ENCODE results near the gene TTC28.
"Not testable (repeated sequence)": the region's sequence is repeated elsewhere in the genome, so short reads cannot be mapped to it uniquely, and the experiment has no call there.

The TTC28 gene

GRCh38 chr22:28600546-28601143, 79.0 kb downstream of the TTC28 start:
- peak; percentile 47 for DNase-seq

DNA sequence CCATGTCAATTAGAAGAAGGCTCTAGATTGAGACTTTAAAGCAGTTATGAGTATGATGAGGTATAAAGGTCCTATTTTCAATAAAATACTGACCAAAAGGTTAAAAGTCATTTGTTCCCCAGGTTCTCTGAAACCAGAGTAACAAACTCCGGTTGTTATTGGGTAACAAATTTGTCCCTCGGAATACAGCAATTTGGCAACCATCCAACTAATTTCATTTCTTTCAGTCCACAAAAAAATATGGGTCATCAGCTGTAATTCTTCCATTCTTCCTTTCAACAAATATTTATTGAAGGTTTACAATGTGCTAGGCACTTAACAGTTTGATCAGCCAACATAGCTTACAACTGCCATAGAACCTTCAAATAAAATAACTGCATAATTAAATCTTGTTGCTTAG, 79.9 kb downstream of the TTC28 start:
- no peak for DNase-seq

GRCh38 chr22:28597665-28598064, 82.0 kb downstream of the TTC28 start:
- DNase-seq = no peak

GRCh38 chr22:28594797-28595462, 84.7 kb downstream of the TTC28 start:
- DNase-seq = peak; percentile 32

DNA sequence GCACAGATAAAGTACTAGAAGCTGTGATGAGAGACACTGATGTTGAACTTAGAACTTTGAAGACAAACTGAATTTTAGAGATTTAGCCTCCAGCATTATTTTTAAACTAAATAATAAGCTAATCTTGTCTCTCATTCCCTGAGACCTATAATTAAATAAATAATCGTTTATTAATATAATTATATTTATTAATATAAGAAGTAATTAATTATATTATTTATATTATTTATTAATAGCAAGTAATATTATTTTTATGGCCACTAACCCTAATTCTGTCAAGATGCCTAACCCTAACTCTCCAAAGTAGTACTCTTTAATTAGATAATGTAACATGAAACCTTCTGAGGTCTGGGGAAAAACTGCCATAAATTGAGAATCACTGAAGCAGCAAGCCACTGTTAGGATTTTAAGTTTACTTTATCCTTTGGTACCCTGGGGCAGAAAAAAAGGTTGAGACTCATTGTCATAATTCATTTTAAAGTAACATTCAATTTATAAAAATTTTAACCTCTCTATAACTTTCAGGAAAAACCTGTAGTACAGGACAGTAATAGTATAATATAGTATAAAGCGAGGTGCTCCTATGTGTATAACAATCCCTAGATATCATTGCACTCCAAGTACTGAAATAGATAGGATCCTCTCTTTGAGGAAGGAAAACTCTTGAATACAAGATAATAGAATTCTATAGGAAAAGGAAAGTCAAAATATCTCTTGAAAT, 85.4 kb downstream of the TTC28 start:
- DNase-seq = no peak

GRCh38 chr22:28593299-28593698, 86.3 kb downstream of the TTC28 start:
- DNase-seq = no peak

GRCh38 chr22:28589102-28589750, 90.4 kb downstream of the TTC28 start:
- DNase-seq = no peak

DNA sequence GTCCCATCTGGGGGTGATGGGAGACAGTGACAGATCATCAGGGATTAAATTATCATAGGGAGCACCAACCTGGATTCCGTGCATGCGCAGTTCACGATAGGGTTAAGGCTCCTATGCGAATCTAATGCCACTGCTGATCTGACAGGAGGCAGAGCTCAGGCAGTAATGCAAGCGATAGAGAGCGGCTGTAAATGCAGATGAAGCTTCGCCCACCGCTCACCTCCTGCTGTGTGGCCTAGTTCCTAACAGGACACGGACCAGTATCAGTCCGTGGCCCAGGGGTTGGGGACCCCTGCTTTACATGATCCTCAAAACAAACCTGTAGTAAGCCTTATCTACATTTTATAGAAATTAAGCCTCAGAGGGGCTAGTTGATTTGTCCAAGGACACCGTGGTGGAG, 94.3 kb downstream of the TTC28 start:
- no peak for DNase-seq

DNA sequence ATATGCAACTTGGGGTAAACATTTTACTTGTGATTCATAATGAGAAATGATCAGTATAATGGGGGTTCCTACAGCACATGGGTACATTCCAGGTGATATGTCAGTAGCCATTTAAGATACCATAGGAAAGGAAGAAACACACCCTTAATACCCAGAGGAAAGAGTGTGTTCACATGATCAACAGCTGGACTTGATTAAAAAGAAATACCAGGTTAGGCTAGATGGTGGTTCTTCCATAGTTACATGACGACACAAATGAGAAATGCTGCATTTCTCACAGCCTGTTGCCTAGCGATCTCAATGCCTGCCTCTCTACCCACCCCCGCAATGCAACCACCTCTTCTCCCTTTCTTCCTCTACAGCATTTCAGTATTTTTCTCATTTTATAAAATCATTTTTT, 96.8 kb downstream of the TTC28 start:
- no peak for DNase-seq

DNA sequence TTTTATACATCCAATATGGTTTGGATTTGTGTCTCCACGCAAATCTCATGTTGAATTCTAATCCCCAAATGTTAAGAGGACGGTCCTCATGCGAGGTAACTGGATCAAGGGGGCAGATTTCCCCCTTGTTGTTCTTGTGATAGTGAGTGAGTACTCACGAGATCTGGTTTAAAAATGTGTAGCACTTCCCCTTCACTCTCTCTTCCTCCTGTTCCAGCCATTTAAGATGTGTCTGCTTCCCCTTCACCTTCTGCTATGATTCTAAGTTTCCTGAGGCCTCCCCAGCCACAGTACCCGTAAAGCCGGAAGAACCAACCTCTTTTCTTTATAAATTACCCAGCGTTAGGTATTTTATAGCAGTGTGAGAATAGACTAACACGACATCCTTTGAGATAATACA, 98.6 kb downstream of the TTC28 start:
- DNase-seq = no peak

DNA sequence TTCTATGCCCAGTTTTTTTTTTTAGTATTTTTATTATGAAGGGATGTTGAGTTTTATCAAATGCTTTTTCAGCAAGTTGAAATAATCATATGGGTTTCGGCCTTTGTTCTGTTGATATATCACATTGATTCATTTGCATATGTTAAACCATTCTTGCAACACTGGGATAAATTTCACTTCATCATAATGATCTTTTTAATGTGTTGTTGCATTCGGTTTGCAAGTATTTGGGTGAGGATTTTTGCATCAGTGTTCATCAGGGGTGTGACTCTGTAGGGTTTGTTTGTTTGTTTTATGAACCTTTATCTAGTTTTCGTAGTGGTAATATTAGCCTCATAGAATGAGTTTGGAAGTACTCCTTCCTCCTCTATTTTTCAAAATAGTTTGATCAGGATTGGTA, 103.5 kb downstream of the TTC28 start:
- no peak for DNase-seq

DNA sequence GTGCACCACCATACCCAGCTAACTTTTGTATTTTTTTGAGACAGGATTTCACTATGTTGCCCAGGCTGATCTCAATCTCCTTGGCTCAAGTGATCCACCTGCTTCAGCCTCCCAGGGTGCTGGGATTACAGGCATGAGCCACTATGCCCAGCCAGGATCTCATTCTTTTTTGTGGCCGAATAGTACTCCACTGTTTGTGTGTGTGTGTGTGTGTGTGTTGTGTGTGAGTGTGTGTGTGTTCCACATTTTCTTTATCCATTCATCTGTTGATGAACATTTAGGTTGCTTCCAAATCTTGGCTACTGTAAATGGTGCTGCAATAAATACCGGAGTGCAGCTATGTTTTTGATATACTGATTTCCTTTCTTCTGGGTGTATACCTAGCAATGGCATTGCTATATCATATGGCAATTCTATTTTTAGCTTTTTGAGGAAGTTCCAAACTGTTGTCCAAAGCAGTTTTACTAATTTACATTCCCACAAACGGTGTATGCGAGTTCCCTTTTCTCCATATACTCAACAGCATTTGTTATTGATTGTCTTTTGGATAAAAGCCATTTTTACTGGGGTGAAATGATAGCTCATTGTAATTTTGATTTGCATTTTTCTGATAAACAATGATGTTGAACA, 105.4 kb downstream of the TTC28 start:
- DNase-seq = no peak

GRCh38 chr22:28570696-28571373, 108.8 kb downstream of the TTC28 start:
- no peak for DNase-seq

DNA sequence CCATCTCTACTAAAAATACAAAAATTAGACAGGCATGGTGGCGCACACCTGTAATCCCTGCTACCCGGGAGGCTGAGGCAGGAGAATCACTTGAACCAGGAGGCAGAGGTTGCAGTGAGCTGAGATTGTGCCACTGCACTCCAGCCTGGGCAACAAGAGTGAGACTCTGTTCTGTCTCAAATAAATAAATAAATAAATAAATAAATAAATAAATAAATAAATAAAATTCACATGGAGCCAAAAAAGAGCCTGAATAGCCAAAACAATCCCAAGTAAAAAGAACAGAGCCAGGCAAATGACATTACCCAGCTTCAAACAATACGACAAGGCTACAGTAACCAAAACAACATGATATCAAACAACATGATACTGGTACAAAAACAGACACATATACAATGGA, 110.7 kb downstream of the TTC28 start:
- not testable (repeated sequence) for DNase-seq

GRCh38 chr22:28568099-28568498, 111.5 kb downstream of the TTC28 start:
- DNase-seq = no peak

DNA sequence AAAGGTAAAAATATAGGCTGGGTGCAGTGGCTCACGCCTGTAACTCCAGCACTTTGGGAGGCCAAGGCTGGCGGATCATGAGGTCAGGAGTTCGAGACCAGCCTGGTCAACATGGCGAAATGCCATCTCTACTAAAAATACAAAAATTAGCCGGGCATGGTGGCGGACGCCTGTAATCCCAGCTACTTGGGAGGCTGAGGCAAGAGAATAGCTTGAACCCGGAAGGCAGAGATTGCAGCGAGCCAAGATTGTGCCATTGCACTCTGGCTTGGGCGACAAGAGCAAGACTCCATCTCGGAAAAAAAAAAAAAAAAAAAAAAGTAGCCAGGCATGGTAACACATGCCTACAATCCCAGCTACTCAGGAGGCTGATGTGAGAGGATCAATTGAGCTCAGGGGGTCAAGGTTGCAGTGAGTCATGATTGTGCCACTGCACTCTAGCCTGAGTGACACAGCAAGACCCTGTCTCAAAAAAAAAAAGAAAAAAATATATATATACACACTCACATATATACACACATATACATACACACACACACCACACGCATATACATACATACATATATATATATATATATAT, 112.6 kb downstream of the TTC28 start:
- not testable (repeated sequence) for DNase-seq

GRCh38 chr22:28563636-28564035, 116.0 kb downstream of the TTC28 start:
- DNase-seq = no peak

DNA sequence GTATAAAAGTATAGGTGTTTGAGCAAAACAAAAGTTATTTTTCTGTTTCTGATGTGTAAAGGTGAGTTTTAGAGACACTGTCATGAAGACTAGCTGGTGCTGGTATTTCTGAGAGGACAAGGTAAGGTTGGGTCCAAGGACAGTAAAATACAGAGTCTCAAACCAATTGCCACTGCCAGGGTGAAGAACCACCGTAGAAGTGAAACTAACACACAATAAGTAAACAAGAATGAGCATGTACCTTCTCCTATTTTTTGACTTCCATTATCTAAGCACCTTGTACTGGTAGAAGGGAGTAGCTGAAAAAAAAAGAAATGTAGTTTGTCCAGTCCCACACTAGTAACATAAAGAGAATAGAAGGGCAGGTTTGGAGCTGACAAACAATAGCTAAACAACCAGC, 117.3 kb downstream of the TTC28 start:
- DNase-seq = no peak

DNA sequence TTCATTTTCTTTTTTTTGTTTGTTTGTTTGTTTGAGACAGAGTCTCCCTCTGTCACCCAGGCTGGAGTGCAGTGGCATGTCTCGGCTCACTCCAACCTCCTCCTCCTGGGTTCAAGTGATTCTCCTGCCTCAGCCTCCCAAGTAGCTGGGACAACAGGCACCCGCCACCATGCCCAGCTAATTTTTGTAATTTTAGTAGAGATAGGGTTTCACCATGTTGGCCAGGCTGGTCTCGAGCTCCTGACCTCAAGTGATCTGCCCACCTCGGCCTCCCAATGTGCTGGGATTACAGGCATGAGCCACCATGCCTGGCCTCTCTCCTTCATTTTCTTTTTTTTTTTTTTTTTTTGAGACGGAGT, 118.9 kb downstream of the TTC28 start:
- not testable (repeated sequence) for DNase-seq

GRCh38 chr22:28560046-28560742, 119.4 kb downstream of the TTC28 start:
- no peak for DNase-seq

DNA sequence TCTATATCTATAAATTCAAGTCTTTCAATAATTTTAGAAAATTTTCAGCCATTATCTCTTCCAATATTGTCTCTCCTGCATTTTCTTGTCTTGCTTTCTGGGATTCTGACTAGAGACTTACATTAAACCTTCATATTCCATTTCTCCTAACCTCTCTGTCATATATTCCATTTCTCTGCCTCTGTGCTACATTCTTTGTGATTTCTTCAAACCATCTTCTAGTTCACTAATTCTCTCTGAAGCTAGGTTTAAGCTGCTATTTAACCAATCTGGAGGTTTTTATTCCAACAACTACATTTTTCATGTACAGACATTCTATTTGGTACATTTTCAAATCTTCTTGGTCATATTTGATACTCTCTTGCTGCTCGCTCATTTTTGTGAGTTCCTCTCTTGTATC, 122.5 kb downstream of the TTC28 start:
- no peak for DNase-seq
